CD4-positive, alpha-beta memory T cell (primary cell): ENCODE results near the gene CAMK2G. TPM values are rescaled to one million over a fixed set of nuclear protein-coding genes. Genes with fewer than 3 reads are reported as not detected.

ENCODE experiments used
- CTCF ChIA-PET: fragments of 350-600 bp; sonication (Branson Sonifier 250); formaldehyde crosslinking; loops from one replicate; lab custom pipeline; 2021; ENCODE audit warnings: inconsistent platforms; ENCODE audit not compliant: partially characterized antibody; lab: Charles Lee
- POLR2A ChIA-PET: fragments of 350-600 bp; sonication (Branson Sonifier 250); formaldehyde crosslinking; loops from one replicate; lab custom pipeline; 2021; ENCODE audit not compliant: partially characterized antibody; lab: Charles Lee
- DNase-seq, 5 donors: peaks; one replicate each; pipeline versions ENCODE4 v3.0.0 to v3.0.0-alpha.2; 2020 to 2022; ENCODE audit warnings: mixed read lengths in 1 of 5
- H3K27ac ChIP-seq: one replicate; pipeline ENCODE4 v1.7.0; 2013; ENCODE audit warnings: low read depth, low read length
- H3K27me3 ChIP-seq: 2 replicates; pipeline ENCODE4 v1.7.0; 2013; ENCODE audit warnings: mild to moderate bottlenecking, low read length, moderate library complexity; ENCODE audit not compliant: insufficient read depth
- H3K36me3 ChIP-seq: 2 replicates; pipeline ENCODE4 v1.7.0; 2013; ENCODE audit warnings: mild to moderate bottlenecking, low read length, moderate library complexity; ENCODE audit not compliant: insufficient read depth
- H3K4me1 ChIP-seq: 2 replicates; pipeline ENCODE4 v1.7.0; 2013; ENCODE audit warnings: mild to moderate bottlenecking, low read length, moderate library complexity; ENCODE audit not compliant: insufficient read depth
- H3K4me3 ChIP-seq, 2 donors: one replicate each; pipeline ENCODE4 v1.7.0; 2013; ENCODE audit warnings: low read length in 2 of 2, mild to moderate bottlenecking in 1 of 2
- H3K9me3 ChIP-seq, 2 donors: one replicate each; pipeline ENCODE4 v1.7.0; 2013; ENCODE audit warnings: low read length in 2 of 2, control low read depth in 1 of 2; ENCODE audit not compliant: control insufficient read depth in 1 of 2
- H3K27ac Mint-ChIP-seq, 7 donors: one replicate each; pipeline ENCODE4 v1.8.0; 2020 to 2021; ENCODE audit warnings: mixed read lengths in 7 of 7, mild to moderate bottlenecking in 6 of 7, inconsistent platforms in 3 of 7, moderate library complexity in 3 of 7
- H3K27me3 Mint-ChIP-seq, 2 donors: one replicate each; pipeline ENCODE4 v1.8.0; 2020 to 2021; ENCODE audit warnings: mixed read lengths in 2 of 2
- H3K36me3 Mint-ChIP-seq, 2 donors: one replicate each; pipeline ENCODE4 v1.8.0; 2020 to 2021; ENCODE audit warnings: mixed read lengths in 2 of 2, inconsistent platforms in 1 of 2, mild to moderate bottlenecking in 1 of 2
- H3K4me1 Mint-ChIP-seq, 4 donors: one replicate each; pipeline ENCODE4 v1.8.0; 2020 to 2021; ENCODE audit warnings: mixed read lengths in 4 of 4, mild to moderate bottlenecking in 1 of 4
- H3K4me3 Mint-ChIP-seq, 8 donors: one replicate each; pipeline ENCODE4 v1.8.0; 2020 to 2021; ENCODE audit warnings: mixed read lengths in 8 of 8, mild to moderate bottlenecking in 7 of 8, moderate library complexity in 6 of 8, inconsistent platforms in 3 of 8
- H3K9me3 Mint-ChIP-seq, 8 donors: one replicate each; pipeline ENCODE4 v1.8.0; 2020 to 2021; ENCODE audit warnings: mixed read lengths in 8 of 8, mild to moderate bottlenecking in 5 of 8, inconsistent platforms in 3 of 8, moderate library complexity in 1 of 8
- intact Hi-C: fragments of 100-400 bp; cut with micrococcal nuclease; formaldehyde crosslinking; loops from one replicate; pipeline ENCODE4 v1.15.1; 2023
- polyA plus RNA-seq, 2 donors: library from polyadenylated mRNA; unstranded; fragments of 300-500 nt; fragmentation: Illumina TruSeq; gene quantifications; one replicate each; pipeline ENCODE4 v1.2.3, GENCODE V29; 2021
- total RNA-seq, 2 experiments: library from RNA; stranded (reverse); gene quantifications; one replicate each; pipeline ENCODE4 v1.2.3, GENCODE V29; 2021

CAMK2G gene
- total and polyA plus RNA-seq, 4 experiments from 2014 or later: 3.8 to 70.4 (median 36.0) TPM

DNA sequence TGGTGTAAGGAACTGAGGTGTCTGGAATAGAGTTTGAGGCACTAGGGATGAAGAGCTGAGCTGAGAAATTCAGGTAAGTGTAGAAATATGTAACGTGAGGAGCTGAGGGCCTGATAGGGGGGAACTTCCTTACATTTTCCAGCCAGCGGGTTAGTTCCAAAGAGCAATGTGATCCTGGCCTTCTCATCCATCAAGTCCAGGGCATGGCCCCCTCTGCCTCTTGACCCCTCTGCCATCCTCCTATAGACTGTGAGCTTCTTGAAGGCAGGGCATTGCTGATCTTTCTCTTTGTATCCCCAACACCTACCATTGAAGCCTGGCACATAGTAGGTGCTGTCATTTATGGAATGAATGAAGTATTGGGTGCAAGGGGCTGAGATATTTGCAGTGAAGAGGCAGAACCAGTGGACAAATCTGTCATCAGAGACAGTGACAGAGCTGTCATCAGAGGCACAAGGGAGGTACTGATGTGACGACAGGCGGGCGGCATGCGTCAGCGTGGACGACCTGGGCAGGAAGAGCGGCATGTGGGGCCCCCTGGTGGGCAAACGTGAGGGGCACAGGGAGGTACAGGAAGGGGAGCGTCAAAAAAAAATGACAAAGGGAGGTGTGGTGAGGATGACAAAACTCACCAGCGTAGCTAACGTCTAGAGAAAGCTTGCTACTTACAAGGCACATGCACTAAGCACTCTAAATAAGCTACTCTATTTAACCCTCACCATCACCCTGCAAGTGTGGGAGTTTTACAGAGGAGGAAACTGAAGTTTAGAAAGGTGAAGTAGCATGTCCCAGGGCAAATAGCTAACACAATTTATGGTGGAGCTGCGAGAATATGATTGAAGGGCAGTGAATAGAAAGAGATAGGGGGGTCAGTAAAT is 5.2 kb upstream of the CAMK2G start:
- intact Hi-C loops: loop anchor here (1.0 to 10.0 kb wide), 6 partner anchors 30 to 355 kb away; partner anchors contain the start of gene NDST2
- no peaks in the 10 kb centered on the region for H3K27me3 Mint-ChIP-seq
- no peak overlapping the region for H3K4me3 ChIP-seq

DNA sequence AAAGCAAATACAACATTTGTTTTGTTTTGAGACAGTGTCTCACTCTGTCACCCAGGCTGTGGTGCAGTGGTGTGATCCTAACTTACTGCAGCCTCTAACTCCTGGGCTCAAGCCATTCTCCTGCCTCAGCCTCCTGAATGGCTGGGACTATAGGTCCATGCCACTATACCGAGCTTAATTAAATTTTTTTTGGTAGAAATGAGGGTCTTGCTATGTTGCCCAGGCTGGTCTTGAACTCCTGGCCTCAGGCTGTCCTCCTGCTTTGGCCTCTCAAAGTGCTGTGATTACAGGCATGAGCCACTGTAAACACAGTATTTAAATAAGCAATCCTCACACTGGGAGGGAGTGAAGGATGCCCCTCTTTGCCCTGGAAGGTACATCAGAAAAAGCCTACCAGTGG is 4.0 kb upstream of the CAMK2G start:
- intact Hi-C loops: loop anchor here (2.0 kb wide), 1 partner anchor 62 kb away; no protein-coding TSS in a partner anchor
- H3K27ac ChIP-seq: no peak overlapping the region

More for the DNA sequence above, 5.2 kb upstream of the CAMK2G start:
- no peaks in the 10 kb centered on the region for H3K27me3 ChIP-seq
- ChIA-PET CTCF (interaction anchor here (0.7 to 20.2 kb wide), 63 partner anchors 8 to 365 kb away, joined by 3 to 726 read pairs (median 4); partner anchors contain the start of genes AP3M1, CHCHD1 and PLAU), POLR2A (interaction anchor here (0.5 to 7.2 kb wide), 25 partner anchors 10 to 202 kb away, joined by 3 to 57 read pairs (median 5); partner anchors contain the start of genes CHCHD1, PLAU and VCL)
- H3K27ac Mint-ChIP-seq: peak overlapping the region; percentile 56 to 99 (median 95)
- no peaks in the 10 kb centered on the region for H3K36me3 ChIP-seq
- peaks cover 17 to 47% (median 31%) of the 10 kb centered on the region in 4 donors for H3K4me1 Mint-ChIP-seq
- H3K36me3 Mint-ChIP-seq: peaks cover 0 to 3% of the 10 kb centered on the region in 2 donors
- H3K9me3 ChIP-seq: no peaks in the 10 kb centered on the region
- H3K27ac ChIP-seq: peak overlapping the region; percentile 50
- H3K9me3 Mint-ChIP-seq: no peaks in the 10 kb centered on the region
- peak overlapping the region in 2 of 8 donors; percentile 12 to 52 for H3K4me3 Mint-ChIP-seq
- peak; percentile 95 to 96 (median 96) for DNase-seq
- H3K4me1 ChIP-seq: peaks cover 37% of the 10 kb centered on the region

DNA sequence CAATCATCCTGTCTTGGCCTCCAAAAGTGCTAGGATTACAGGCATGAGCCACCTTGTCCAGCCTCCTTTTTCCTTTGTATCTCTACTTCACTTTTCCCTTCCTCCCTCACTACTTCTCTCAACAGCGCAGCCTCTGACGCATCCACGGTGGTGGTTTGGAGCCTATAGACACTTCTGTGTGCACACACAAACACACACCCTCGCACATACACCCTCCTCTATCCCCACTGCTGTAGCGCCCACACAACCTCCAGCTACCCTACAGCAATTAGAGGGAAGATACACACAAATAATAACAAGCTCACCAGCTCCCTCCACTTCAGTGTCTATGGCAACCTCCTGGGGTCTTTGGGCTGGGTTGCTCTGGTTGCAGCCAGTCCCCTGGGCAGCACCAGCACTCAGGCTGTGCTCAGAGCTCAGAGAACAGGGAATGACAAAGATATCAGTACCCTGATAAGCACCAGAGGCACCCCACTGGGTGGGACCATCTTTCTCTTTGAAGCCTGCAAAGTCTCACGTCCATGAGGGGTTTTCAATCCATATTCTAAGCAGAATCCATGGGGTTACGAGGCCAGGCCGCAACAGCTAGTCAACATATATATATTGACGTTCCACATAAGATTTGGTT is 3.3 kb upstream of the CAMK2G start:
- ChIA-PET POLR2A (interaction anchor here (0.6 to 7.2 kb wide), 8 partner anchors 11 to 105 kb away, joined by 3 to 52 read pairs (median 11); a partner anchor contains a TSS), CTCF (interaction anchor here (1.6 to 20.2 kb wide), 9 partner anchors 9 to 203 kb away, joined by 4 to 726 read pairs (median 17); no protein-coding TSS in a partner anchor)
- Histone ChIP-seq H3K36me3 (no peaks in the 10 kb centered on the region), H3K27ac (no peak overlapping the region), H3K4me3 (no peak overlapping the region), H3K27me3 (no peaks in the 10 kb centered on the region), H3K4me1 (peaks cover 46% of the 10 kb centered on the region), H3K9me3 (no peaks in the 10 kb centered on the region)
- H3K4me3 Mint-ChIP-seq: peak overlapping the region in 1 of 8 donors; percentile 47
- no peaks in the 10 kb centered on the region for H3K9me3 Mint-ChIP-seq
- peak overlapping the region; percentile 56 to 99 (median 76) for H3K27ac Mint-ChIP-seq
- intact Hi-C loops: loop anchor here (2.0 kb wide), 1 partner anchor 63 kb away; no protein-coding TSS in a partner anchor
- peaks cover 0 to 9% of the 10 kb centered on the region in 2 donors for H3K36me3 Mint-ChIP-seq
- DNase-seq: no peak
- peaks cover 24 to 54% (median 38%) of the 10 kb centered on the region in 4 donors for H3K4me1 Mint-ChIP-seq
- no peaks in the 10 kb centered on the region for H3K27me3 Mint-ChIP-seq

More for the DNA sequence above, 4.0 kb upstream of the CAMK2G start:
- ChIA-PET POLR2A (interaction anchor here (0.6 to 7.2 kb wide), 13 partner anchors 12 to 1332 kb away, joined by 3 to 57 read pairs (median 13); partner anchors contain the start of gene PLAU), CTCF (interaction anchor here (1.6 to 20.2 kb wide), 14 partner anchors 8 to 304 kb away, joined by 3 to 726 read pairs (median 14); no protein-coding TSS in a partner anchor)
- H3K36me3 ChIP-seq: no peaks in the 10 kb centered on the region
- no peak overlapping the region for H3K4me3 Mint-ChIP-seq
- no peaks in the 10 kb centered on the region for H3K9me3 ChIP-seq
- H3K27me3 Mint-ChIP-seq: no peaks in the 10 kb centered on the region
- H3K36me3 Mint-ChIP-seq: peaks cover 0 to 3% of the 10 kb centered on the region in 2 donors
- DNase-seq: no peak
- H3K4me3 ChIP-seq: no peak overlapping the region
- no peaks in the 10 kb centered on the region for H3K27me3 ChIP-seq
- peaks cover 38% of the 10 kb centered on the region for H3K4me1 ChIP-seq
- H3K9me3 Mint-ChIP-seq: no peaks in the 10 kb centered on the region
- H3K27ac Mint-ChIP-seq: peak overlapping the region; percentile 48 to 99 (median 95)
- H3K4me1 Mint-ChIP-seq: peaks cover 17 to 47% (median 32%) of the 10 kb centered on the region in 4 donors

DNA sequence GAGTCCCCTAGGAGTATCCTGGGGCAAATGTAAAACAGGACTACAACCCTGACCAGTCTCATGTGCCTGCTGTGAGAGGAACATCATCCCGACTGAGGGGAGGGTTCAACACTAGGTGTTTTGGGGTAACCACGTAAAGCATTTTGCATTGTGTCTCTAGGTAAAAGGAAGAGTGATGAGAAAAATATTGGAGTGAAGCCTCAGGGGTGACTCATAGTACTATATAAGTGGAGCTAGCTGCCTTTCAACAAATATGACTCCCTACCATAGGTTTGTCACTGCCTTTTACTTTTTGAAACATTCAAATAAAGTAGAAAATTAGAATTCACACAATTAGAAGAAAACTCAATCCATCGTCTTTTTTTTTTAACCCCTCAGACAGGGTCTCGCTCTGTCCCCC is 2.6 kb upstream of the CAMK2G start:
- peaks cover 31 to 60% (median 45%) of the 10 kb centered on the region in 4 donors for H3K4me1 Mint-ChIP-seq

DNA sequence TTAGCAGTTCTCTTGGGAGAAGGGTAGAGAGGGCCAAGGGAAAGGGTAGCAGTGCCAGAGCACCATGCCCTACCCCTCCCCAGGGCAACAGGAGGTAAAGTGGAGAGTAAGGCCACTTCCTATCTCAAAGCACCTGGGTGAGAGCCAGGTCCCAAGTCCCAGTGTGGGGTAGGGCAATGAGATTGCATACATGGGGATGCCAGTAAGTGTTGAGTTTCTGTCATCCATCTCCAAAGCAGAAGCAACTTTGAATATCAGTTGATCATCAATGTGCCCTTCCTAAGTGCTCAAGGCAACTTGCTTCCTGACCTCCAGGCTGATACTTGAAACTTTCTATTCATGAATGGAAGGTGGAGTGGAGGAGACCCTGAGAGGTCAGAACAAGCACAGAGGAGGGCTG is 2.2 kb upstream of the CAMK2G start:
- POLR2A ChIA-PET: interaction anchor here (1.0 to 7.2 kb wide), 6 partner anchors 11 to 104 kb away, joined by 4 to 59 read pairs (median 26); a partner anchor contains a TSS
- H3K4me3 Mint-ChIP-seq: peak overlapping the region in 1 of 8 donors; percentile 31
- peaks cover 6 to 19% of the 10 kb centered on the region in 2 donors for H3K36me3 Mint-ChIP-seq
- intact Hi-C loops: no loop called here
- peak overlapping the region; percentile 56 to 99 (median 81) for H3K27ac Mint-ChIP-seq
- H3K27me3 Mint-ChIP-seq: no peaks in the 10 kb centered on the region
- Histone ChIP-seq H3K4me3 (no peak overlapping the region), H3K36me3 (no peaks in the 10 kb centered on the region), H3K27me3 (no peaks in the 10 kb centered on the region), H3K4me1 (peaks cover 56% of the 10 kb centered on the region), H3K27ac (no peak overlapping the region), H3K9me3 (no peaks in the 10 kb centered on the region)
- CTCF ChIA-PET: interaction anchor here (2.0 to 20.2 kb wide), 4 partner anchors 10 to 60 kb away, joined by 5 to 726 read pairs (median 406); no protein-coding TSS in a partner anchor
- peaks cover 34 to 64% (median 49%) of the 10 kb centered on the region in 4 donors for H3K4me1 Mint-ChIP-seq
- H3K9me3 Mint-ChIP-seq: no peaks in the 10 kb centered on the region
- DNase-seq: no peak

More for the DNA sequence above, 2.6 kb upstream of the CAMK2G start:
- H3K27ac ChIP-seq: no peak overlapping the region
- no peaks in the 10 kb centered on the region for H3K9me3 ChIP-seq
- peaks cover 52% of the 10 kb centered on the region for H3K4me1 ChIP-seq
- intact Hi-C loops: no loop called here
- DNase-seq: no peak
- POLR2A ChIA-PET: interaction anchor here (0.6 to 7.2 kb wide), 6 partner anchors 12 to 28 kb away, joined by 3 to 52 read pairs (median 4); no protein-coding TSS in a partner anchor
- CTCF ChIA-PET: interaction anchor here (1.6 to 20.2 kb wide), 5 partner anchors 9 to 204 kb away, joined by 4 to 726 read pairs (median 199); no protein-coding TSS in a partner anchor
- H3K4me3 ChIP-seq: no peak overlapping the region
- peak overlapping the region in 1 of 8 donors; percentile 39 for H3K4me3 Mint-ChIP-seq
- H3K27ac Mint-ChIP-seq: peak overlapping the region; percentile 56 to 99 (median 81)
- H3K27me3 ChIP-seq: no peaks in the 10 kb centered on the region
- H3K36me3 Mint-ChIP-seq: peaks cover 2 to 16% of the 10 kb centered on the region in 2 donors
- H3K27me3 Mint-ChIP-seq: no peaks in the 10 kb centered on the region
- H3K9me3 Mint-ChIP-seq: no peaks in the 10 kb centered on the region
- H3K36me3 ChIP-seq: no peaks in the 10 kb centered on the region

DNA sequence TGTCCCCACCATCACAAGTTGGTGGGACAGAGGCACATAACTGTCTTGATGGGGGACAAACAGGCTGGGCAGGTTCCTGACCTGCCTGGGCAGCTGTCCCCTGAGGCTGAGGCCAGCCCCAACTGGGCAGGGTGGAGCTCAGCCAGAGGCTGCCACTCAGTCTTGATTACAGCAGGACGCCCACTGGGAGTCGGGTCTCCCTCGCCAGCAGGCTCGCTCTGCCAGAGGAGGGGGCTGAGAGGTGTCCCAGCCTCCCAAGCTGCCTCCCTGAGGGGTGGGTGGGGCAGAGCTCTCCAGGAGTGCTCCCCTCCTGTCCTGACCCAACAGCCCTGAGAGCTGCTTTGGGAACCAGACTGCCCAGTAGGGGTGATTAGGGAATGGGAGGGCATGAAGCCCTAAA is 1.8 kb upstream of the CAMK2G start:
- Histone ChIP-seq H3K27ac (no peak overlapping the region), H3K9me3 (no peaks in the 10 kb centered on the region), H3K36me3 (no peaks in the 10 kb centered on the region), H3K4me3 (no peak overlapping the region), H3K4me1 (peaks cover 60% of the 10 kb centered on the region), H3K27me3 (no peaks in the 10 kb centered on the region)
- no peak for DNase-seq
- Mint-ChIP-seq H3K4me1 (peaks cover 36 to 69% (median 52%) of the 10 kb centered on the region in 4 donors), H3K36me3 (peaks cover 8 to 22% of the 10 kb centered on the region in 2 donors), H3K9me3 (no peaks in the 10 kb centered on the region), H3K27ac (peak overlapping the region; percentile 19 to 93 (median 83)), H3K27me3 (no peaks in the 10 kb centered on the region), H3K4me3 (peak overlapping the region in 5 of 8 donors; percentile 10 to 54 (median 36))
- ChIA-PET CTCF (interaction anchor here (1.3 to 20.2 kb wide), 5 partner anchors 10 to 61 kb away, joined by 5 to 726 read pairs (median 6); no protein-coding TSS in a partner anchor), POLR2A (interaction anchor here (1.9 to 7.2 kb wide), 6 partner anchors 12 to 103 kb away, joined by 12 to 59 read pairs (median 26); a partner anchor contains a TSS)
- intact Hi-C loops: no loop called here
